ENCODE data around the gene WDFY2.

Gene WDFY2

GRCh38 chr13:51814071-51814470 lies 229.8 kb downstream of the WDFY2 start:
- in situ Hi-C loops (cut with HindIII; ENCODE audit: low sequenced_read_pairs): no loop called here
- TF ChIP-seq, protein P1, sequence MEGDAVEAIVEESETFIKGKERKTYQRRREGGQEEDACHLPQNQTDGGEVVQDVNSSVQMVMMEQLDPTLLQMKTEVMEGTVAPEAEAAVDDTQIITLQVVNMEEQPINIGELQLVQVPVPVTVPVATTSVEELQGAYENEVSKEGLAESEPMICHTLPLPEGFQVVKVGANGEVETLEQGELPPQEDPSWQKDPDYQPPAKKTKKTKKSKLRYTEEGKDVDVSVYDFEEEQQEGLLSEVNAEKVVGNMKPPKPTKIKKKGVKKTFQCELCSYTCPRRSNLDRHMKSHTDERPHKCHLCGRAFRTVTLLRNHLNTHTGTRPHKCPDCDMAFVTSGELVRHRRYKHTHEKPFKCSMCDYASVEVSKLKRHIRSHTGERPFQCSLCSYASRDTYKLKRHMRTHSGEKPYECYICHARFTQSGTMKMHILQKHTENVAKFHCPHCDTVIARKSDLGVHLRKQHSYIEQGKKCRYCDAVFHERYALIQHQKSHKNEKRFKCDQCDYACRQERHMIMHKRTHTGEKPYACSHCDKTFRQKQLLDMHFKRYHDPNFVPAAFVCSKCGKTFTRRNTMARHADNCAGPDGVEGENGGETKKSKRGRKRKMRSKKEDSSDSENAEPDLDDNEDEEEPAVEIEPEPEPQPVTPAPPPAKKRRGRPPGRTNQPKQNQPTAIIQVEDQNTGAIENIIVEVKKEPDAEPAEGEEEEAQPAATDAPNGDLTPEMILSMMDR (IDR thresholded peaks at IDR 0.05; ENCODE audit: low read depth, low read length): no peak
- H3K4me3 ChIP-seq (ENCODE audit: low read depth, low read length): no peak overlapping the region
- no peak for DNase-seq (ENCODE audit: low read depth, low spot score)

GRCh38 chr13:51814825-51815650 lies 230.8 kb downstream of the WDFY2 start:
- in situ Hi-C loops (cut with HindIII; ENCODE audit: low sequenced_read_pairs): no loop called here
- DNase-seq (ENCODE audit: low read depth, low spot score): peak; percentile 43
- TF ChIP-seq, protein P1 (IDR thresholded peaks at IDR 0.05; ENCODE audit: low read depth, low read length): peak; percentile 87
- H3K4me3 ChIP-seq (ENCODE audit: low read depth, low read length): no peak overlapping the region

- in situ Hi-C loops (cut with HindIII; ENCODE audit: low sequenced_read_pairs): no loop called here
Observed at GRCh38 chr13:51815848-51816247, 231.6 kb downstream of the WDFY2 start.

GRCh38 chr13:51816604-51817249 lies 232.5 kb downstream of the WDFY2 start:
- in situ Hi-C loops (cut with HindIII; ENCODE audit: low sequenced_read_pairs): no loop called here
- H3K4me3 ChIP-seq (ENCODE audit: low read depth, low read length): no peak overlapping the region
- DNase-seq (ENCODE audit: low read depth, low spot score): no peak
- TF ChIP-seq, protein P1 (IDR thresholded peaks at IDR 0.05; ENCODE audit: low read depth, low read length): no peak

More at GRCh38 chr13:51815848-51816247, 231.6 kb downstream of the WDFY2 start:
- DNase-seq (ENCODE audit: low read depth, low spot score): no peak
- no peak overlapping the region for H3K4me3 ChIP-seq (ENCODE audit: low read depth, low read length)
- TF ChIP-seq, protein P1 (IDR thresholded peaks at IDR 0.05; ENCODE audit: low read depth, low read length): no peak
